Measurements from ENCODE around the gene APCDD1L.

DNA sequence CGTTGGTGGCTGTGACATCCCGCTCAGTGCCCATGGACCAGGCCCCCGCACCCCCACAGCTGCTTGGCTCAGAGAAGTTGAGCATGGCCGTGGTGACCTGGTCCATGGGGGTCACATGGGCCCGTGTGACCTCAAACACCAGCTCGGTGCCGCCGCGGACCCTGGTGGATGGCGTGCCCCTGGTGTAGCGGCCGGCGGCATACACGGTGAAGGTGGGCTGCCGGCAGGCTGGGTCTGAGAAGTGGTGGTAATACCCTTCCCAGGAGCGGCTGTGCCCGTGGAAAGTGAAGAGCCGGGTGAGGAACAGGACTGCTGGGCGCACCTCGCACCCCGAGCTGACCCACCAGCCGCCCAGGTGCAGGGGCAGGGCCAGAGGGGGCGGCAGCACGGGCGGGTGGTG is 54.1 kb downstream of the APCDD1L start:
- TF ChIP-seq CTCF (IDR thresholded peaks at IDR 0.05) (no peak), POLR2A (IDR thresholded peaks at IDR 0.05) (no peak), EP300 (IDR thresholded peaks at IDR 0.05) (no peak)
